ENCODE results near the gene PRKCH. TPM values are rescaled to one million over a fixed set of nuclear protein-coding genes. Genes with fewer than 3 reads are reported as not detected.

Gene PRKCH
- total and polyA plus RNA-seq, 5 donors from 2014 or later, result 194 to 457 (median 201) TPM

GRCh38 chr14:61329478-61330051, 8.2 kb downstream of the PRKCH start:
- Mint-ChIP-seq H3K27me3 (no peaks in the 10 kb centered on the region), H3K27ac (peak overlapping the region; percentile 93 to 98 (median 96)), H3K9me3 (no peaks in the 10 kb centered on the region), H3K36me3 (peaks cover 40% of the 10 kb centered on the region), H3K4me1 (peaks cover 42 to 89% (median 76%) of the 10 kb centered on the region in 4 donors), H3K4me3 (peak overlapping the region; percentile 76 to 100 (median 97))
- no peak for ATAC-seq (ENCODE audit: low read depth in 2 of 2)
- peak overlapping the region; percentile 88 for H3K4me3 ChIP-seq (ENCODE audit: low read depth, low read length)
- no peaks in the 10 kb centered on the region for H3K9me3 ChIP-seq (ENCODE audit: control insufficient read depth in 2 of 2, low read length in 2 of 2)
- no peak for DNase-seq
- H3K36me3 ChIP-seq (ENCODE audit: control insufficient read depth, insufficient read depth, low read length), result peaks cover 4% of the 10 kb centered on the region
- peak overlapping the region; percentile 95 for H3K27ac ChIP-seq (ENCODE audit: insufficient read depth, low read length, poor library complexity, severe bottlenecking)
- H3K4me1 ChIP-seq (ENCODE audit: control insufficient read depth, insufficient read depth, low read length, poor library complexity, severe bottlenecking), result peaks cover 88% of the 10 kb centered on the region
- H3K27me3 ChIP-seq (ENCODE audit: control insufficient read depth, insufficient read depth, low read length), result no peaks in the 10 kb centered on the region

DNA sequence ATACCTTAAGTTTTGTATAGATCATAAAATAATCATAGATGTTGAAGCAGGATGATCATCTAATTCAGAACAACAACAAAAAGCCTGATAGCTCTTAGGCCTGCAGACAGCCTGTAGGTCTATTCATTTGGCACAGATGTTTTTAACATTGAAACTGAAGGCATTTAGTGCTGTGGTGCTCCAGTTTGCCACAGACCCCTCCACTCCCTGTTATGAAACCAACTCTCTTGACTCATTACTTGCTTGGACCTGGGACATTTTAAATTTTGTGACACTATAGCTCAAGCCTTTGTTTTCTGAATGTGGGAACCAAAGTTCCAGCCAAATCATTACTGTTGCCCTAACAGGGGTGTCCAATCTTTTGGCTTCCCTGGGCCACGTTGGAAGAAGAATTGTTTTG, 9.1 kb downstream of the PRKCH start:
- Histone ChIP-seq H3K36me3 (ENCODE audit: control insufficient read depth, insufficient read depth, low read length) (peaks cover 4% of the 10 kb centered on the region), H3K9me3 (ENCODE audit: control insufficient read depth in 2 of 2, low read length in 2 of 2) (no peaks in the 10 kb centered on the region), H3K4me3 (ENCODE audit: low read depth, low read length) (peak overlapping the region; percentile 88), H3K4me1 (ENCODE audit: control insufficient read depth, insufficient read depth, low read length, poor library complexity, severe bottlenecking) (peaks cover 95% of the 10 kb centered on the region), H3K27me3 (ENCODE audit: control insufficient read depth, insufficient read depth, low read length) (no peaks in the 10 kb centered on the region), H3K27ac (ENCODE audit: insufficient read depth, low read length, poor library complexity, severe bottlenecking) (peak overlapping the region; percentile 95)
- Mint-ChIP-seq H3K27me3 (no peaks in the 10 kb centered on the region), H3K9me3 (no peaks in the 10 kb centered on the region), H3K36me3 (peaks cover 37% of the 10 kb centered on the region), H3K27ac (peak overlapping the region; percentile 93 to 98 (median 96)), H3K4me1 (peaks cover 41 to 88% (median 75%) of the 10 kb centered on the region in 4 donors), H3K4me3 (peak overlapping the region; percentile 76 to 100 (median 97))
- ATAC-seq (ENCODE audit: low read depth in 2 of 2), result peak; percentile 20 to 31
- peak in 1 of 3 donors; percentile 79 for DNase-seq

DNA sequence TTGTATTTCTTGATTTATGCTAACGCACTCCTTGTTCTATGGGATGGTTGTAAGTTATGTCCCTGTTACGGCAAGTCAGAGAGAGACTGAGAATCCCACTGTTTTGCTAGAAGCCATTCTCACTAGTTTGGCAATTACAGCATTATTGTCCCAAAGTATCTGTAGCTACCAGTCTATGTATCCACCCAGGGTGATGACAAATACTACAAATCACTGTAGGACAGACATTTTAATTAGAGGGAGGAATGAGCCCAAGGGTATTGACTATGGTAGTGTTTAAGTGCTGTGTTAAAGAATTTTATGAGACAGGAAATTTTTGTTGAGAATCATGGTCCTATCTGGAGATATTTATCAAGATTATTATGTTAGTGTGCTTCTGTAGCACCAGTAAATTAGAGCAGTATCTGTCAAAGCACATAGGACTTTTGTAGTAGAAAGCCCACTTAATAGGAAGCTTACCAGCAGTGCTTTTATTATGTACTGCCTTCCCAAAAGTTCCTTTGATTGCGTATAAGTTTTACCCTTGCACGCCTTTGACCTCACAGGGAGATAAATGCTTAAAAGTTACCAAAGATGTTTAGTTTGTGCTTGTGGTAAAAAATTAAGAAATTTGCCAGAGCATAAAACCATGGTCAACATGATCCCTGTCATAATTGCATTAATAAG, 10.7 kb downstream of the PRKCH start:
- Mint-ChIP-seq H3K9me3 (no peaks in the 10 kb centered on the region), H3K4me3 (peak overlapping the region; percentile 84 to 92 (median 86)), H3K4me1 (peaks cover 38 to 89% (median 73%) of the 10 kb centered on the region in 4 donors), H3K27ac (peak overlapping the region; percentile 98 to 100 (median 98)), H3K27me3 (no peaks in the 10 kb centered on the region), H3K36me3 (peaks cover 36% of the 10 kb centered on the region)
- DNase-seq, result no peak
- no peaks in the 10 kb centered on the region for H3K27me3 ChIP-seq (ENCODE audit: control insufficient read depth, insufficient read depth, low read length)
- no peak for ATAC-seq (ENCODE audit: low read depth in 2 of 2)
- H3K9me3 ChIP-seq (ENCODE audit: control insufficient read depth in 2 of 2, low read length in 2 of 2), result no peaks in the 10 kb centered on the region
- H3K4me3 ChIP-seq (ENCODE audit: low read depth, low read length), result peak overlapping the region; percentile 88
- H3K4me1 ChIP-seq (ENCODE audit: control insufficient read depth, insufficient read depth, low read length, poor library complexity, severe bottlenecking), result peaks cover 99% of the 10 kb centered on the region
- peak overlapping the region; percentile 95 for H3K27ac ChIP-seq (ENCODE audit: insufficient read depth, low read length, poor library complexity, severe bottlenecking)
- H3K36me3 ChIP-seq (ENCODE audit: control insufficient read depth, insufficient read depth, low read length), result no peaks in the 10 kb centered on the region

- Histone ChIP-seq H3K27me3 (ENCODE audit: control insufficient read depth, insufficient read depth, low read length) (no peaks in the 10 kb centered on the region), H3K36me3 (ENCODE audit: control insufficient read depth, insufficient read depth, low read length) (no peaks in the 10 kb centered on the region), H3K27ac (ENCODE audit: insufficient read depth, low read length, poor library complexity, severe bottlenecking) (peak overlapping the region; percentile 95), H3K4me1 (ENCODE audit: control insufficient read depth, insufficient read depth, low read length, poor library complexity, severe bottlenecking) (peaks cover 99% of the 10 kb centered on the region), H3K4me3 (ENCODE audit: low read depth, low read length) (peak overlapping the region; percentile 88), H3K9me3 (ENCODE audit: control insufficient read depth in 2 of 2, low read length in 2 of 2) (no peaks in the 10 kb centered on the region)
- Mint-ChIP-seq H3K9me3 (no peaks in the 10 kb centered on the region), H3K36me3 (peaks cover 33% of the 10 kb centered on the region), H3K27ac (peak overlapping the region; percentile 98 to 100 (median 98)), H3K4me1 (peaks cover 35 to 89% (median 71%) of the 10 kb centered on the region in 4 donors), H3K27me3 (no peaks in the 10 kb centered on the region), H3K4me3 (peak overlapping the region; percentile 84 to 92 (median 86))
- peak in 1 of 3 donors; percentile 68 for DNase-seq
- no peak for ATAC-seq (ENCODE audit: low read depth in 2 of 2)
Measured at GRCh38 chr14:61332658-61333029, 11.3 kb downstream of the PRKCH start.

GRCh38 chr14:61333087-61333486, 11.7 kb downstream of the PRKCH start:
- H3K9me3 Mint-ChIP-seq, result no peaks in the 10 kb centered on the region
- peak overlapping the region; percentile 84 to 92 (median 86) for H3K4me3 Mint-ChIP-seq
- DNase-seq (no peak), ATAC-seq (ENCODE audit: low read depth in 2 of 2) (no peak)
- H3K4me3 ChIP-seq (ENCODE audit: low read depth, low read length), result peak overlapping the region; percentile 88
- peaks cover 100% of the 10 kb centered on the region for H3K4me1 ChIP-seq (ENCODE audit: control insufficient read depth, insufficient read depth, low read length, poor library complexity, severe bottlenecking)
- H3K27me3 ChIP-seq (ENCODE audit: control insufficient read depth, insufficient read depth, low read length), result no peaks in the 10 kb centered on the region
- H3K27ac Mint-ChIP-seq, result peak overlapping the region; percentile 98 to 100 (median 98)
- H3K4me1 Mint-ChIP-seq, result peaks cover 39 to 91% (median 74%) of the 10 kb centered on the region in 4 donors
- H3K36me3 ChIP-seq (ENCODE audit: control insufficient read depth, insufficient read depth, low read length), result no peaks in the 10 kb centered on the region
- no peaks in the 10 kb centered on the region for H3K9me3 ChIP-seq (ENCODE audit: control insufficient read depth in 2 of 2, low read length in 2 of 2)
- peak overlapping the region; percentile 95 for H3K27ac ChIP-seq (ENCODE audit: insufficient read depth, low read length, poor library complexity, severe bottlenecking)
- no peaks in the 10 kb centered on the region for H3K27me3 Mint-ChIP-seq
- peaks cover 35% of the 10 kb centered on the region for H3K36me3 Mint-ChIP-seq

- no peaks in the 10 kb centered on the region for H3K27me3 ChIP-seq (ENCODE audit: control insufficient read depth, insufficient read depth, low read length)
- H3K9me3 Mint-ChIP-seq, result no peaks in the 10 kb centered on the region
- H3K4me1 ChIP-seq (ENCODE audit: control insufficient read depth, insufficient read depth, low read length, poor library complexity, severe bottlenecking), result peaks cover 100% of the 10 kb centered on the region
- H3K4me3 Mint-ChIP-seq, result peak overlapping the region; percentile 84 to 92 (median 86)
- H3K9me3 ChIP-seq (ENCODE audit: control insufficient read depth in 2 of 2, low read length in 2 of 2), result no peaks in the 10 kb centered on the region
- peak in 1 of 2 donors; percentile 11 for ATAC-seq (ENCODE audit: low read depth in 2 of 2)
- peak in 1 of 3 donors; percentile 62 for DNase-seq
- peaks cover 37 to 92% (median 74%) of the 10 kb centered on the region in 4 donors for H3K4me1 Mint-ChIP-seq
- peak overlapping the region; percentile 88 for H3K4me3 ChIP-seq (ENCODE audit: low read depth, low read length)
- no peaks in the 10 kb centered on the region for H3K36me3 ChIP-seq (ENCODE audit: control insufficient read depth, insufficient read depth, low read length)
- H3K27me3 Mint-ChIP-seq, result no peaks in the 10 kb centered on the region
- peak overlapping the region; percentile 98 to 100 (median 98) for H3K27ac Mint-ChIP-seq
- peak overlapping the region; percentile 95 for H3K27ac ChIP-seq (ENCODE audit: insufficient read depth, low read length, poor library complexity, severe bottlenecking)
- peaks cover 31% of the 10 kb centered on the region for H3K36me3 Mint-ChIP-seq
Measured at GRCh38 chr14:61334197-61334701, 12.9 kb downstream of the PRKCH start.

DNA sequence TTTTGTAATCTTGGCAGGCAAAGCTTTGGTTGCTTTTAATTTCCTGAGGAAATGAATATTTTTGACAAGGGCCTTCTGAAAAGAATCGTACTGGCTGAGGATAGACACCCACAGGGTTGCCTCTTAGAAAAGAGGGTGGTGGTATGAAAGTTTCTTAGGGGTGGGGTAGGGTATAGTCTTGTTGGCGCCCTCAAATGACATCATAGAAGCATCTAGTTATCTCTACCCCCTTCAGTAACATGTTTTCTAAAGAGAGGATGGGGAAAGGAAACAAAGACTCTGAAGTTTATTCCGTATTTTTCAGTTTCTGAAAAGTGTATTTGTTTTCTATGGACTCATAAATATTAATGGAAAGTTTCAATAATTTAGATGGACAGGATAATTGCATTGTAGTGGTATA, 13.7 kb downstream of the PRKCH start:
- ATAC-seq (ENCODE audit: low read depth in 2 of 2), result no peak
- peak overlapping the region; percentile 98 to 99 (median 98) for H3K27ac Mint-ChIP-seq
- peak overlapping the region; percentile 95 for H3K27ac ChIP-seq (ENCODE audit: insufficient read depth, low read length, poor library complexity, severe bottlenecking)
- peak overlapping the region; percentile 88 for H3K4me3 ChIP-seq (ENCODE audit: low read depth, low read length)
- H3K36me3 ChIP-seq (ENCODE audit: control insufficient read depth, insufficient read depth, low read length), result no peaks in the 10 kb centered on the region
- peaks cover 99% of the 10 kb centered on the region for H3K4me1 ChIP-seq (ENCODE audit: control insufficient read depth, insufficient read depth, low read length, poor library complexity, severe bottlenecking)
- peak in 2 of 3 donors; percentile 57 to 80 for DNase-seq
- no peaks in the 10 kb centered on the region for H3K9me3 ChIP-seq (ENCODE audit: control insufficient read depth in 2 of 2, low read length in 2 of 2)
- no peaks in the 10 kb centered on the region for H3K9me3 Mint-ChIP-seq
- no peaks in the 10 kb centered on the region for H3K27me3 Mint-ChIP-seq
- H3K4me3 Mint-ChIP-seq, result peak overlapping the region; percentile 76 to 86 (median 85)
- H3K36me3 Mint-ChIP-seq, result peaks cover 26% of the 10 kb centered on the region
- no peaks in the 10 kb centered on the region for H3K27me3 ChIP-seq (ENCODE audit: control insufficient read depth, insufficient read depth, low read length)
- peaks cover 37 to 89% (median 69%) of the 10 kb centered on the region in 4 donors for H3K4me1 Mint-ChIP-seq

Measured in CD4-positive, CD25-positive, alpha-beta regulatory T cell (primary cell).